HG02588 (cell line): Measurements from ENCODE around the gene PHACTR4.
"Not testable (repeated sequence)": the region's sequence is repeated elsewhere in the genome, so short reads cannot be mapped to it uniquely, and the experiment has no call there.

Experiments
- ATAC-seq: cut with Tn5 transposase; IDR thresholded peaks from one replicate; pipeline ENCODE4 v1.9.1; 2021; ENCODE audit warnings: mild to moderate bottlenecking, moderate library complexity; ENCODE audit not compliant: unreplicated experiment

Gene PHACTR4

GRCh38 chr1:28428012-28428411 lies 58.5 kb downstream of the PHACTR4 start:
- ATAC-seq, result no peak

- no peak for ATAC-seq
These were observed 59.5 kb downstream of the PHACTR4 start for GRCh38 chr1:28428990-28429520.

- ATAC-seq, result no peak
These were observed 66.8 kb downstream of the PHACTR4 start for GRCh38 chr1:28436211-28436769.

- ATAC-seq, result no peak
These were observed 67.9 kb downstream of the PHACTR4 start for GRCh38 chr1:28437264-28437923.

- no peak for ATAC-seq
These were observed 68.6 kb downstream of the PHACTR4 start for GRCh38 chr1:28437924-28438699.

GRCh38 chr1:28439320-28439719 lies 69.8 kb downstream of the PHACTR4 start:
- no peak for ATAC-seq

- no peak for ATAC-seq
These were observed 72.1 kb downstream of the PHACTR4 start for GRCh38 chr1:28441674-28442073.

- ATAC-seq, result no peak
These were observed 74.0 kb downstream of the PHACTR4 start for GRCh38 chr1:28443550-28443949.

GRCh38 chr1:28447679-28448078 lies 78.1 kb downstream of the PHACTR4 start:
- no peak for ATAC-seq

- not testable (repeated sequence) for ATAC-seq
These were observed 78.6 kb downstream of the PHACTR4 start for GRCh38 chr1:28448094-28448611.

GRCh38 chr1:28449904-28450303 lies 80.4 kb downstream of the PHACTR4 start:
- peak; percentile 45 for ATAC-seq

- ATAC-seq, result no peak
These were observed 81.0 kb downstream of the PHACTR4 start for GRCh38 chr1:28450561-28450960.

- no peak for ATAC-seq
These were observed 81.5 kb downstream of the PHACTR4 start for GRCh38 chr1:28451011-28451410.

GRCh38 chr1:28456078-28456477 lies 86.5 kb downstream of the PHACTR4 start:
- ATAC-seq, result no peak

- ATAC-seq, result no peak
These were observed 88.1 kb downstream of the PHACTR4 start for GRCh38 chr1:28457678-28458077.

GRCh38 chr1:28458237-28459228 lies 89.0 kb downstream of the PHACTR4 start:
- ATAC-seq, result no peak

GRCh38 chr1:28466226-28466778 lies 96.8 kb downstream of the PHACTR4 start:
- no peak for ATAC-seq

- ATAC-seq, result no peak
These were observed 100.6 kb downstream of the PHACTR4 start for GRCh38 chr1:28470146-28470545.

GRCh38 chr1:28479497-28479896 lies 110.0 kb downstream of the PHACTR4 start:
- not testable (repeated sequence) for ATAC-seq

- no peak for ATAC-seq
These were observed 110.8 kb downstream of the PHACTR4 start for GRCh38 chr1:28480308-28480707.
